Fibroblast of mammary gland (primary cell): ENCODE data around the gene GRIK2.

Experiments used
- DNase-seq: peaks from one replicate; pipeline ENCODE4 v3.0.0-alpha.2; 2010; ENCODE audit warnings: low read depth
- H3K4me3 ChIP-seq: 2 replicates; pipeline ENCODE4 v1.5.1; 2011; ENCODE audit warnings: low read depth, mild to moderate bottlenecking, low read length, moderate library complexity; ENCODE audit not compliant: control insufficient read depth
- CTCF ChIP-seq: conservative IDR thresholded peaks from 2 replicates; pipeline ENCODE4 v1.5.1; 2011; ENCODE audit warnings: low read depth, low read length, inconsistent platforms; ENCODE audit not compliant: control insufficient read depth, insufficient read depth

The GRIK2 gene

DNA sequence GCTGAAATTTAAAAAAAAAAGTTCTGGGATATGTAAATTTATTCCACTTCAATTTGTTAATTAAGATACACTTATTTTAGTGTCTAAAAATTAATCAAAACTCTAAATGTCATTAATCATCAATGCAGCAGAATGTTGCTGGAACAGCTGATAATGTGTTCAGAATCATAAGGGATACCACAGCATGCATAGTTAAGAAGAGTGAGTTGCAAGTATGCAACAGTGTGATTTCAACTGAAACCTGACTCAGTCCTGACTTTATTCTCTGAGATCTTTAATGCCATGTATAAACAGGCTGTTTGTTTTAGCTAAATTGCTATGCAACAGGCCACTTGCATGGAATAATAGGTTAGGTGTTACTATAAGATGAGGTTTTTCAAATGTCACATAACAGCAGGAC, 1.4 kb downstream of the GRIK2 start:
- H3K4me3 ChIP-seq: no peak overlapping the region
- DNase-seq: no peak
- TF ChIP-seq CTCF: no peak

- no peak for DNase-seq
- TF ChIP-seq CTCF: peak; percentile 21
- H3K4me3 ChIP-seq: no peak overlapping the region
Measured at GRCh38 chr6:101395345-101395744, 1.8 kb downstream of the GRIK2 start.

- no peak overlapping the region for H3K4me3 ChIP-seq
- TF ChIP-seq CTCF: no peak
- peak; percentile 65 for DNase-seq
Measured at GRCh38 chr6:101396548-101397173, 3.2 kb downstream of the GRIK2 start.

- H3K4me3 ChIP-seq: no peak overlapping the region
- DNase-seq: peak; percentile 50
- TF ChIP-seq CTCF: peak; percentile 31
Measured at GRCh38 chr6:101397199-101397598, 3.7 kb downstream of the GRIK2 start.

DNA sequence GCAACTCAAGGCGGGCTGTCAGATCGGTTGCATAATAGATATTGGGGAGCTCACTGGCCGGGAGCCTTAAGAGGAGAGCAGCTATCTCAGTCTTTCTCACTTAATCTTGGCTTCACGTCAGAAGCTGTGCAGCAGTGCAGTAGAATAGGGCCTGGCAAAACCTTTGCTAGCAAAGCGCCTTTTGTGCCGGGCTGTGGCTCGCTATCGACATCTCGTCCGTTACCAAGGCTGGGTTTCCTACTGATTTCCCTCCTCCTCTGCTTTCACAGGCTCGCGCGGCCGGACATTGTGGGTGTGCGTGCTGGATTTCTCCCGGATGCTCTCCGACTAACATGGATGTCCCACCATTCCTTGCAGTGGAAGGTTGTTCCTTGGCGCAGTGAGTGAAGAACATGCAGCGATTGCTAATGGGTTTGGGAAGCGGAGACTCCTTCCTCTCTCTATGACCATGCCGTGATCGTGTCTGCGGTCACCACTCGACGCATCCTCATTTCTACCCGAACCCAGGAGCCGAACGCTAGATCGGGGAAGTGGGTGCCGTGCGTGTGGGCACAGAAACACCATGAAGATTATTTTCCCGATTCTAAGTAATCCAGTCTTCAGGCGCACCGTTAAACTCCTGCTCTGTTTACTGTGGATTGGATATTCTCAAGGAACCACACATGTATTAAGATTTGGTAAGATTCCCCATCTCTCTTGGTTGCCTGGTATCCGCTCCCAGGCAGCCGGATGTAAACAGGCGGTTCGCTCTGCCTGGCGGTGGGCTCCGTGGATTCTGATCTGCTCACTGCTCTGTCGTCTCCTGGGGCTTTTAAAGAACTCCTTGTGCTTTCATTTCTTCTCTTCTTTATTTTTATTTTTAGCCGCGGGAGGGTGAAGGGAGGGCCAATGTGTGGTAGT, 5.5 kb downstream of the GRIK2 start:
- DNase-seq: no peak
- no peak overlapping the region for H3K4me3 ChIP-seq
- no peak for TF ChIP-seq CTCF

DNA sequence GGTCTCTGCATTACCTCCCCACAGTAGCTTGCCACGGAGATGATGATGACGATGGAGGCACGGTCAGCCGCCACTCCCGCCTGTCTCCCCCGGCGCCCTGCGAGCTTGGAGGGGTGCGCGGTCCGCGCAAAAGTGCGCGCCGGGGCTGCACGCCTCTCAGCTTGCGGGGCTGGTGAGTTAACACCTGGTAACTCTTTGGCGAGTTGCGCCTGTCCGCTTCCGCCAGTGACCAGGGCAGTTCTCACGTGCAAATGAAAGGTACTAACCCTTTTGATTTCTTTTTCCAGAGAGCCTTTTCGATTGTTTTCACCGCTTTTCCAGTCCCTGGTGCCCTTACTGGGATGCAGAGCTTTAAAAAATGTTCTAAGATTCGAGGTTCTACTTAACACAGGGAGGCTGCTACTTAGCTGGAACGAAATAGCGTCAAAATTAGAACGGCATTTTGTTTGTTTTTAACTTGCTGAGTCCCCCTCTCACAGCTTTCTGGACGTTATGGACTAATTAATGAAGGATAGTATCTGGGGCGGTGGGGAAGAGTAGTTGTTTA, 6.2 kb downstream of the GRIK2 start:
- DNase-seq: no peak
- TF ChIP-seq CTCF: no peak
- no peak overlapping the region for H3K4me3 ChIP-seq
